Heart left ventricle (tissue), 16 donors: ENCODE measurements around the gene ASCC3. TPM values are rescaled to one million over a fixed set of nuclear protein-coding genes. Genes with fewer than 3 reads are reported as not detected.

Experiments
- ATAC-seq, 4 donors: fragments of 200-7000 bp; cut with Tn5 transposase; one replicate each; pipeline ENCODE4 v1.9.1; 2020 to 2022; ENCODE audit warnings: moderate library complexity in 4 of 4, mild to moderate bottlenecking in 3 of 4, moderate number of reproducible peaks in 1 of 4
- DNase-seq, 5 donors: peaks; one replicate each; pipeline ENCODE4 v3.0.0-alpha.2; 2020
- H3K27ac ChIP-seq, 12 donors: fragments of 200-600 bp; sonication (generic) in 4 of 12; one replicate each; pipeline versions ENCODE4 v1.5.0 to v1.8.0; 2016 to 2022; ENCODE audit warnings: mild to moderate bottlenecking in 2 of 12
- H3K27me3 ChIP-seq, 9 donors: fragments of 200-600 bp; sonication (generic) in 2 of 9; one replicate each; pipeline versions ENCODE4 v1.5.1 to v1.8.0; 2016 to 2022; ENCODE audit warnings: mild to moderate bottlenecking in 3 of 9
- H3K36me3 ChIP-seq, 9 donors: fragments of 200-600 bp; sonication (generic) in 2 of 9; one replicate each; pipeline versions ENCODE4 v1.5.0 to v1.8.0; 2018 to 2022; ENCODE audit warnings: mild to moderate bottlenecking in 2 of 9
- H3K4me1 ChIP-seq, 12 donors: fragments of 200-600 bp; sonication (generic) in 4 of 12; one replicate each; pipeline versions ENCODE4 v1.5.0 to v1.8.0; 2016 to 2022; ENCODE audit warnings: mild to moderate bottlenecking in 3 of 12
- H3K4me3 ChIP-seq, 12 donors: fragments of 200-600 bp; sonication (generic) in 4 of 12; one replicate each; pipeline versions ENCODE4 v1.5.0 to v1.8.0; 2017 to 2022; ENCODE audit warnings: mild to moderate bottlenecking in 9 of 12, moderate library complexity in 4 of 12
- H3K9me3 ChIP-seq, 12 donors: fragments of 200-600 bp; sonication (generic) in 4 of 12; one replicate each; pipeline versions ENCODE4 v1.5.0 to v1.8.0; 2016 to 2022; ENCODE audit warnings: mild to moderate bottlenecking in 1 of 12
- POLR2A ChIP-seq, 2 donors: fragments of 450-650 bp; IDR thresholded peaks; one replicate each; pipeline ENCODE4 v1.6.1; 2017; ENCODE audit warnings: antibody characterized with exemption in 2 of 2, mild to moderate bottlenecking in 2 of 2, moderate library complexity in 2 of 2
- WGBS, 4 donors: extraction: QIAGEN DNeasy Blood & Tissue Kit in 2 of 4; methylation state at CpG; one replicate each; pipeline versions ENCODE4 v1.1.5 to v1.1.7; 2013 to 2018; 5-methylcytosine and 5-hydroxymethylcytosine counted together
- intact Hi-C, 10 donors: fragments of 100-400 bp; cut with DNase I; formaldehyde crosslinking; loops; one replicate each; pipeline versions ENCODE4 v1.11.1 to v1.14.2; 2022
- polyA plus RNA-seq, 2 donors: library from polyadenylated mRNA; stranded (reverse); fragments of 200-250 nt; gene quantifications; one replicate each; pipeline ENCODE4 v1.2.3, GENCODE V29; 2013
- total RNA-seq, 9 donors: library from RNA; depleted of rRNA in 2 of 9; stranded (reverse); fragments of >200 nt in 2 of 9; fragmentation: NEBNext Ultra II Directional in 3 of 9; extraction: Animal tissue kit (Norgen Biotek cat#: 25700) in 3 of 9; gene quantifications; one replicate each; pipeline versions ENCODE4 v1.1.0 to v1.2.4, GENCODE V29; 2016 to 2023
- TF ChIP-seq, protein P1 (sequence below), 12 donors: fragments of 200-600 bp; sonication (generic) in 4 of 12; IDR thresholded peaks; one replicate each; pipeline versions ENCODE4 v1.5.0 to v1.8.0; 2018 to 2022; ENCODE audit warnings: antibody characterized with exemption in 12 of 12, mild to moderate bottlenecking in 5 of 12
- donor health status: ischemic (EF 13 %, LVEDD 7.1; RV severe dilation, severe dysfunction).
- donor health status: healthy with polysubstance abuse.
- donor health status: DM: no; HTN: yes; CAD: no.
- donor health status: DM: no; HTN: no; CAD: no.
- donor health status: ischemic (EF 25% LVEDD 6.9; RV normal size, moderate dysfunction).
- donor health status: ischemic (EF 25% LVEDD 5.7; RV mildly dilated, moderate dysfunction).
- donor health status: healthy.
- donor health status: DM: yes; HTN: yes; CAD: no.
- donor health status: ischemic (EF 35%, LVEDD 5.7; RV mildly dilated, moderate dysfunction).
- donor health status: nonischemic (EF 11% LVEDD 7.7; RV severe dilation, severe dysfunction).
- donor health status: DM: yes; HTN: yes; CAD: no.
- donor health status: PGD.
- donor health status: ischemic (EF 29% LVEDD 5.4; RV normal size, mild dysfunction).
- donor health status: nonischemic (EF 23%, LVEDD 6.1; RV moderate dilation, normal function).

Gene ASCC3
- total and polyA plus RNA-seq, 11 donors: 3.4 to 29.2 (median 15.0) TPM

DNA sequence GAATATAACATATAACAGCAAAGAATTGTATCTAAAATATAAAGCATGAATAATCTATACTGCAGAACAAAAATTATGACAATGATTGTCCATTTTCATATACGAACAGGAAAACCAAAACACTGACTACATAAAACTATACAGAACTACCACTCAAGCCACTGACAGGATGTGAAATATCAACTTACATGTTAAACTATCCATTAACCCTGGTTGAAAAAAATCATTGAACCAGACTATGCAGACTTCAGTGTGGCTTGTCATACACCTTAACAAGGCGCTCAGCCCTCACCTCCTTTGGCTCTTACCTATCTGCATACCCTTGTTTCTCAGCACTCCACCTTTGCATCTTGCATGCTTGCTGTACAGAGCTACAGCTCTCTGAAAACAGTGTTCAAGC is 34.9 kb downstream of the ASCC3 start:
- H3K9me3 ChIP-seq: no peaks in the 10 kb centered on the region
- TF ChIP-seq, protein P1, sequence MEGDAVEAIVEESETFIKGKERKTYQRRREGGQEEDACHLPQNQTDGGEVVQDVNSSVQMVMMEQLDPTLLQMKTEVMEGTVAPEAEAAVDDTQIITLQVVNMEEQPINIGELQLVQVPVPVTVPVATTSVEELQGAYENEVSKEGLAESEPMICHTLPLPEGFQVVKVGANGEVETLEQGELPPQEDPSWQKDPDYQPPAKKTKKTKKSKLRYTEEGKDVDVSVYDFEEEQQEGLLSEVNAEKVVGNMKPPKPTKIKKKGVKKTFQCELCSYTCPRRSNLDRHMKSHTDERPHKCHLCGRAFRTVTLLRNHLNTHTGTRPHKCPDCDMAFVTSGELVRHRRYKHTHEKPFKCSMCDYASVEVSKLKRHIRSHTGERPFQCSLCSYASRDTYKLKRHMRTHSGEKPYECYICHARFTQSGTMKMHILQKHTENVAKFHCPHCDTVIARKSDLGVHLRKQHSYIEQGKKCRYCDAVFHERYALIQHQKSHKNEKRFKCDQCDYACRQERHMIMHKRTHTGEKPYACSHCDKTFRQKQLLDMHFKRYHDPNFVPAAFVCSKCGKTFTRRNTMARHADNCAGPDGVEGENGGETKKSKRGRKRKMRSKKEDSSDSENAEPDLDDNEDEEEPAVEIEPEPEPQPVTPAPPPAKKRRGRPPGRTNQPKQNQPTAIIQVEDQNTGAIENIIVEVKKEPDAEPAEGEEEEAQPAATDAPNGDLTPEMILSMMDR (IDR thresholded peaks at IDR 0.05): no peak
- TF ChIP-seq POLR2A (IDR thresholded peaks at IDR 0.05): no peak
- no peak overlapping the region for H3K27ac ChIP-seq
- peaks cover 0 to 5% (median 0%) of the 10 kb centered on the region in 12 donors for H3K4me1 ChIP-seq
- intact Hi-C loops: no loop called here
- WGBS, 4 donors: 43 to 99% (median 82%) methylated on average over 2 of the region's 2 CpGs
- no peaks in the 10 kb centered on the region for H3K27me3 ChIP-seq
- DNase-seq (no peak), ATAC-seq (no peak)
- no peak overlapping the region for H3K4me3 ChIP-seq
- peaks cover 0 to 19% (median 11%) of the 10 kb centered on the region in 9 donors for H3K36me3 ChIP-seq

DNA sequence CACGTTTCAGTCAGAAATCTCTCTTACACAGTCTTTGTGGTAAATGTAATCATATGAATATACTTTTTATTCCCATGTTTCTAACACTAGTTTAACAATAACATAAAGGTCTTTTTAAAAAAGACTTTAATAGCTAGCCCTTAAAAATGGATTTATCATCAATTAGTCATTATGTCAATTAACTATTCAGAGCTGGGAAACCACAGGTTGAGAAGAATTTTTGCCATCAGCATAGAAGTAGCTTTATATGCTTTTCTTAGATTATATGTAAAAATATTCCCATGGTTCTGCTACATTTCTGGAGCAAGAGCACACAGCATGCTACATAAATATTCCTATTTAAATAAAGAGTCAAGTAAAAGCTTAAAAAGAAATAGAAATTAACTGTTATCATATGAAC is 35.5 kb downstream of the ASCC3 start:
- H3K9me3 ChIP-seq: no peaks in the 10 kb centered on the region
- intact Hi-C loops: no loop called here
- no peak for DNase-seq
- TF ChIP-seq, protein P1 (IDR thresholded peaks at IDR 0.05): no peak
- no peak for TF ChIP-seq POLR2A (IDR thresholded peaks at IDR 0.05)
- H3K36me3 ChIP-seq: peaks cover 0 to 18% (median 11%) of the 10 kb centered on the region in 9 donors
- H3K4me3 ChIP-seq: no peak overlapping the region
- no peak overlapping the region for H3K27ac ChIP-seq
- peaks cover 0 to 5% (median 0%) of the 10 kb centered on the region in 12 donors for H3K4me1 ChIP-seq
- 76 to 87% (median 79%) methylated on average over 1 of the region's 1 CpG for WGBS, 4 donors
- ATAC-seq: no peak
- no peaks in the 10 kb centered on the region for H3K27me3 ChIP-seq

DNA sequence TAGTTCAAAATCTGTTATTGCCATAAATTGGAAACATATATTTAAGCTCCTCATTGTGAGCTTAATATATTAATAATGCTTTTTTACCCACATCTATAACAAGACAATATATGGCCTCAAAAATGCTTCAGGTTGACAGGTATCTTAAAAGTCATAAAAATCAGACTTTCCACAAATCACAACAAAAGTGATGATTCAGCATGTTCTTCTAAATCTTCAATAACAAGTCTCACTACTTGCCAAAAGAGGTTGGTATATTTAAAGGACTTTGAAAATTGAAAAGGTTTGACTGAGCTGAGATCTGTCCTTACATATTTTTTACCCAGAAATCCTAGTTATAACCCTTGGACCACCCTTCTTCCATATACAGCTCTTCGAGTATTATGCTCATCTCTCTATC is 41.7 kb downstream of the ASCC3 start:
- H3K36me3 ChIP-seq: no peaks in the 10 kb centered on the region
- WGBS, 4 donors: 95 to 100% (median 97%) methylated on average over 1 of the region's 1 CpG
- intact Hi-C loops: no loop called here
- no peaks in the 10 kb centered on the region for H3K27me3 ChIP-seq
- no peak overlapping the region for H3K4me3 ChIP-seq
- no peak overlapping the region for H3K27ac ChIP-seq
- peaks cover 0 to 5% (median 0%) of the 10 kb centered on the region in 12 donors for H3K4me1 ChIP-seq
- ATAC-seq: no peak
- peaks cover 0 to 9% (median 0%) of the 10 kb centered on the region in 12 donors for H3K9me3 ChIP-seq
- TF ChIP-seq POLR2A (IDR thresholded peaks at IDR 0.05): no peak
- TF ChIP-seq, protein P1 (IDR thresholded peaks at IDR 0.05): no peak
- no peak for DNase-seq

DNA sequence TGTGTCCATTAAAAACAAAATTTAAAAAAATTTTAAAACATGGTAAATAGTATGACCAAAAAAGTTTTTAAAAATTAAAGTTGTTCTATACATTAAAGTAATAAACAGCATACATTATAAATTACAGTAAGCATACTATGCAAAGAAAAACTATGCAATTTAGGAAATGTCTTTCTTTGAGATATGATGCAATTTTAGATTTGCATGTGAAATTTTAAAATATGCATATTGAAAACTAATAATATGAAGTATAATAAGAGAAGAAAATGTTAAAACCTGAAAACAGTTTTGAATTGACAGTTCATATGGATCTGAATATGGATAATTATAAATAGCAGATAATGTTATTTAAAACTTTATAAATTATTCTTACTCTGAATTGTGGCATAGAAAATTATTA is 43.1 kb downstream of the ASCC3 start:
- H3K9me3 ChIP-seq: peaks cover 0 to 9% (median 0%) of the 10 kb centered on the region in 12 donors
- H3K4me1 ChIP-seq: peaks cover 0 to under 1% (median 0%) of the 10 kb centered on the region in 12 donors
- no peak overlapping the region for H3K27ac ChIP-seq
- H3K4me3 ChIP-seq: no peak overlapping the region
- no peaks in the 10 kb centered on the region for H3K27me3 ChIP-seq
- DNase-seq (no peak), ATAC-seq (no peak)
- TF ChIP-seq, protein P1 (IDR thresholded peaks at IDR 0.05): no peak
- no peak for TF ChIP-seq POLR2A (IDR thresholded peaks at IDR 0.05)
- intact Hi-C loops: no loop called here
- H3K36me3 ChIP-seq: no peaks in the 10 kb centered on the region
